Measurements from ENCODE around the gene ZCCHC10.

GRCh38 chr5:132981288-132981687 lies 45.1 kb downstream of the ZCCHC10 start:
- no peak for TF ChIP-seq ELK1 (IDR thresholded peaks at IDR 0.05; ENCODE audit: low read depth, low read length)
- TF ChIP-seq TCF7 (IDR thresholded peaks at IDR 0.05; ENCODE audit: borderline replicate concordance), result no peak
- no peak for TF ChIP-seq REST (IDR thresholded peaks at IDR 0.05; ENCODE audit: low read depth, low read length)
- TF ChIP-seq CTCF (IDR thresholded peaks at IDR 0.05 in 2 of 3, conservative IDR thresholded peaks at IDR 0.05 in 1 of 3; ENCODE audit: control insufficient read depth in 2 of 3, extremely low read depth in 1 of 3, insufficient read depth in 1 of 3, low read depth in 3 of 3, low read length in 3 of 3), result no peak
- no peak for TF ChIP-seq USF2 (IDR thresholded peaks at IDR 0.05; ENCODE audit: borderline replicate concordance, low read depth, low read length)
- no peak for TF ChIP-seq ZBTB40 (IDR thresholded peaks at IDR 0.05; ENCODE audit: borderline replicate concordance)
- TF ChIP-seq EP300 (IDR thresholded peaks at IDR 0.05; ENCODE audit: borderline replicate concordance in 1 of 2, control insufficient read depth in 1 of 2, low read depth in 2 of 2, low read length in 2 of 2), result no peak
- TF ChIP-seq YY1 (IDR thresholded peaks at IDR 0.05; ENCODE audit: low read depth, low read length), result no peak
- no peak for TF ChIP-seq POLR2A (IDR thresholded peaks at IDR 0.05; ENCODE audit: low read depth, low read length)
- no peak for TF ChIP-seq MXI1 (IDR thresholded peaks at IDR 0.05; ENCODE audit: low read depth, low read length)
- TF ChIP-seq EZH2 (IDR thresholded peaks at IDR 0.05; ENCODE audit: borderline replicate concordance, control insufficient read depth, low read depth, low read length), result no peak
- no peak for TF ChIP-seq CEBPZ (IDR thresholded peaks at IDR 0.05; ENCODE audit: low read depth, low read length)
- no peak for TF ChIP-seq NFYB (IDR thresholded peaks at IDR 0.05; ENCODE audit: insufficient read depth, low read depth, low read length)
- TF ChIP-seq RCOR1 (conservative IDR thresholded peaks at IDR 0.05; ENCODE audit: low read depth, low read length), result no peak
